MCF 10A (cell line): ENCODE measurements around the gene KMT2B. TPM values are rescaled to one million over a fixed set of nuclear protein-coding genes. Genes with fewer than 3 reads are reported as not detected.

ENCODE experiments used
- BruUV-seq: library from RNA; stranded (reverse); fragments of 400-500 nt; replicated peaks from 2 replicates; lab custom pipeline; 2021; lab: Mats Ljungman, UMichigan
- CTCF ChIA-PET: fragments of 300-600 bp; sonication (Branson Sonifier 250); formaldehyde crosslinking; extraction: SDS; loops from one replicate; lab custom pipeline; 2021; ENCODE audit warnings: antibody characterized with exemption, inconsistent platforms; lab: Yijun Ruan, JAX
- POLR2A ChIA-PET: fragments of 300-600, 350-650 bp; sonication (Branson Sonifier 250); formaldehyde crosslinking; extraction: SDS; loops from one replicate; lab custom pipeline; 2020; ENCODE audit warnings: antibody characterized with exemption, inconsistent platforms; lab: Yijun Ruan, JAX
- DNase-seq: peaks from one replicate; pipeline ENCODE4 v3.0.0-alpha.2; 2018; ENCODE audit not compliant: unreplicated experiment
- H3K27ac Mint-ChIP-seq: one replicate; pipeline ENCODE4 v1.8.0; 2022; ENCODE audit warnings: mild to moderate bottlenecking, low read depth, mixed read lengths; ENCODE audit not compliant: unreplicated experiment
- H3K27me3 Mint-ChIP-seq: one replicate; pipeline ENCODE4 v1.8.0; 2022; ENCODE audit warnings: mixed read lengths; ENCODE audit not compliant: insufficient read depth, unreplicated experiment
- H3K36me3 Mint-ChIP-seq: one replicate; pipeline ENCODE4 v1.8.0; 2022; ENCODE audit warnings: mild to moderate bottlenecking, moderate library complexity, mixed read lengths; ENCODE audit not compliant: insufficient read depth, unreplicated experiment
- H3K4me1 Mint-ChIP-seq: one replicate; pipeline ENCODE4 v1.8.0; 2022; ENCODE audit warnings: mixed read lengths; ENCODE audit not compliant: insufficient read depth, unreplicated experiment
- H3K4me3 Mint-ChIP-seq: one replicate; pipeline ENCODE4 v1.8.0; 2022; ENCODE audit warnings: mild to moderate bottlenecking, moderate library complexity, mixed read lengths; ENCODE audit not compliant: unreplicated experiment
- H3K9me3 Mint-ChIP-seq: one replicate; pipeline ENCODE4 v1.8.0; 2022; ENCODE audit warnings: mixed read lengths; ENCODE audit not compliant: unreplicated experiment
- intact Hi-C: fragments of 100-400 bp; cut with micrococcal nuclease; formaldehyde crosslinking; loops from 2 replicates; pipeline ENCODE4 v1.14.1; 2022
- total RNA-seq: library from RNA; stranded (reverse); gene quantifications from 2 replicates; pipeline ENCODE4 v1.2.3, GENCODE V29; 2022
- TF ChIP-seq, protein P1 (sequence below): fragments of 200-600 bp; IDR thresholded peaks from one replicate; pipeline ENCODE4 v1.8.0; 2022; ENCODE audit warnings: antibody characterized with exemption, mild to moderate bottlenecking; ENCODE audit not compliant: unreplicated experiment

Gene KMT2B
- total RNA-seq, 1 experiment from 2014 or later: 36.0 TPM

GRCh38 chr19:35710784-35711723, 6.7 kb upstream of the KMT2B start:
- no peaks in the 10 kb centered on the region for H3K9me3 Mint-ChIP-seq
- intact Hi-C loops: no loop called here

GRCh38 chr19:35712567-35713505, 5.0 kb upstream of the KMT2B start:
- no peak overlapping the region for H3K4me3 Mint-ChIP-seq
- H3K9me3 Mint-ChIP-seq: no peaks in the 10 kb centered on the region
- peaks cover 13% of the 10 kb centered on the region for H3K4me1 Mint-ChIP-seq
- DNase-seq: no peak
- H3K36me3 Mint-ChIP-seq: no peaks in the 10 kb centered on the region
- H3K27ac Mint-ChIP-seq: no peak overlapping the region
- ChIA-PET POLR2A (interaction anchor here (1.0 to 1.3 kb wide), 3 partner anchors 19 to 163 kb away, joined by 3 read pairs; no protein-coding TSS in a partner anchor), CTCF (interaction anchor here (0.6 to 1.8 kb wide), 6 partner anchors 18 to 264 kb away, joined by 3 to 6 read pairs (median 4); partner anchors contain the start of gene COX6B1)
- intact Hi-C loops: no loop called here
- BruUV-seq: no TSS peak
- H3K27me3 Mint-ChIP-seq: no peaks in the 10 kb centered on the region
- TF ChIP-seq, protein P1, sequence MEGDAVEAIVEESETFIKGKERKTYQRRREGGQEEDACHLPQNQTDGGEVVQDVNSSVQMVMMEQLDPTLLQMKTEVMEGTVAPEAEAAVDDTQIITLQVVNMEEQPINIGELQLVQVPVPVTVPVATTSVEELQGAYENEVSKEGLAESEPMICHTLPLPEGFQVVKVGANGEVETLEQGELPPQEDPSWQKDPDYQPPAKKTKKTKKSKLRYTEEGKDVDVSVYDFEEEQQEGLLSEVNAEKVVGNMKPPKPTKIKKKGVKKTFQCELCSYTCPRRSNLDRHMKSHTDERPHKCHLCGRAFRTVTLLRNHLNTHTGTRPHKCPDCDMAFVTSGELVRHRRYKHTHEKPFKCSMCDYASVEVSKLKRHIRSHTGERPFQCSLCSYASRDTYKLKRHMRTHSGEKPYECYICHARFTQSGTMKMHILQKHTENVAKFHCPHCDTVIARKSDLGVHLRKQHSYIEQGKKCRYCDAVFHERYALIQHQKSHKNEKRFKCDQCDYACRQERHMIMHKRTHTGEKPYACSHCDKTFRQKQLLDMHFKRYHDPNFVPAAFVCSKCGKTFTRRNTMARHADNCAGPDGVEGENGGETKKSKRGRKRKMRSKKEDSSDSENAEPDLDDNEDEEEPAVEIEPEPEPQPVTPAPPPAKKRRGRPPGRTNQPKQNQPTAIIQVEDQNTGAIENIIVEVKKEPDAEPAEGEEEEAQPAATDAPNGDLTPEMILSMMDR: no peak

More at GRCh38 chr19:35710784-35711723, 6.7 kb upstream of the KMT2B start:
- BruUV-seq: no TSS peak
- Mint-ChIP-seq H3K4me1 (peaks cover 5% of the 10 kb centered on the region), H3K27me3 (no peaks in the 10 kb centered on the region), H3K4me3 (no peak overlapping the region), H3K36me3 (no peaks in the 10 kb centered on the region), H3K27ac (no peak overlapping the region)
- ChIA-PET POLR2A (interaction anchor here (1.0 to 1.3 kb wide), 2 partner anchors 17 to 29 kb away, joined by 3 read pairs; no protein-coding TSS in a partner anchor), CTCF (interaction anchor here (0.6 to 1.8 kb wide), 4 partner anchors 14 to 163 kb away, joined by 3 to 6 read pairs (median 4); no protein-coding TSS in a partner anchor)
- no peak for DNase-seq
- TF ChIP-seq, protein P1: no peak

DNA sequence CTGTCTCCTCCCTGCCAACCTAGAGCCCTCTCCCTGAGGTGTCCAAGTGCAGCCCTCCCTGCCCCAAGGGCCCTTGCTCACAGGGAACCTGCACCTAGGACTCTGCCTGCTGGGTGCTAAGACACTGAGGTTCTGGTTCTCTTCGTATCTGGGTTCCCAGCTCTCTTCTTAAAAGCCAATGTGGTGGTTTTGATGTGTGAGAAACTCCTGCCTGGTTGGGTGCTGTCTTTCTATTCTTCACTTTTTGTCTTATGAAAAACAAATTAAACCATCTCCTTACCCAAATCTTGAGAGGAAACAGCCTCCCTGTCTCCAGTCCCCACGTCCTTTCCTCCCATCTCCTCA, 4.3 kb upstream of the KMT2B start:
- ChIA-PET CTCF (interaction anchor here (0.6 kb wide), 1 partner anchor 65 kb away, joined by 3 read pairs; the partner anchor contains the start of gene COX6B1), POLR2A (no interaction called here)
- Mint-ChIP-seq H3K4me3 (no peak overlapping the region), H3K27ac (no peak overlapping the region), H3K4me1 (peaks cover 13% of the 10 kb centered on the region), H3K36me3 (no peaks in the 10 kb centered on the region), H3K9me3 (no peaks in the 10 kb centered on the region), H3K27me3 (no peaks in the 10 kb centered on the region)
- no TSS peak for BruUV-seq
- intact Hi-C loops: no loop called here
- TF ChIP-seq, protein P1: no peak
- no peak for DNase-seq
